ENCODE data around the gene CLN6.
"Not testable (repeated sequence)": the region's sequence is repeated elsewhere in the genome, so short reads cannot be mapped to it uniquely, and the experiment has no call there.

The CLN6 gene

DNA sequence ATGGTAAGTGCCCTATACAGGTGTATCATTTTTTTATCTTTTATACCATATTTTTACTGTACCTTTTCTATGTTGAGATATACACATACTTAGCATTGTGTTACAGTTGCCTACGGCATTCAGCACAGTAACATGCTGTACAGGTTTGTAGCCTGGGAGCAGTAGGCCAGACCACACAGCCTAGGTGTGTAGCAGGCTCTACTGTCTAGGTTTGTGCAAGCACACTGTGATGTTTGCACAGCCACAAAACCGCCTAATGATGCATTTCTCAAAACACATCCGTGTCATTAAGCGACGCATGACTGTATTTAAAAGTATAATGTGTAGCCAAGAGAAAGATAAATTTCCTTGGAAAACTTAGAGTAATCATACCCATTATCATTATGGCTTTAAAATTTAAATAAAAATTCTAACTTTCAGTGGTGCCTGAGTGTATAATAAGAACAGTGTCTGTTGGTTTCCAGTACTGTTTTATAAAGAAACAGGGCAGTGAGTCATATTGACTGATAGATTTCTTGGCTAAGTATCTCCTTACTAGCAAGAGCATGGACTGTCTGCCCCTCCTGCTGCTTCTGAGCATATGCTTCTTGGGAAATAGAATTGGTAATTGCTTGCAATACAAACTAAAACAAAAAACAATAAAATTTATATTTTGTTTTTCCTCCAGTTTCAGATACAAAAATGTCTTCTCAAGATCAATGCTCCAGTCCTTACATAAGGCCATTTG, 42.7 kb downstream of the CLN6 start:
- no peak for DNase-seq

DNA sequence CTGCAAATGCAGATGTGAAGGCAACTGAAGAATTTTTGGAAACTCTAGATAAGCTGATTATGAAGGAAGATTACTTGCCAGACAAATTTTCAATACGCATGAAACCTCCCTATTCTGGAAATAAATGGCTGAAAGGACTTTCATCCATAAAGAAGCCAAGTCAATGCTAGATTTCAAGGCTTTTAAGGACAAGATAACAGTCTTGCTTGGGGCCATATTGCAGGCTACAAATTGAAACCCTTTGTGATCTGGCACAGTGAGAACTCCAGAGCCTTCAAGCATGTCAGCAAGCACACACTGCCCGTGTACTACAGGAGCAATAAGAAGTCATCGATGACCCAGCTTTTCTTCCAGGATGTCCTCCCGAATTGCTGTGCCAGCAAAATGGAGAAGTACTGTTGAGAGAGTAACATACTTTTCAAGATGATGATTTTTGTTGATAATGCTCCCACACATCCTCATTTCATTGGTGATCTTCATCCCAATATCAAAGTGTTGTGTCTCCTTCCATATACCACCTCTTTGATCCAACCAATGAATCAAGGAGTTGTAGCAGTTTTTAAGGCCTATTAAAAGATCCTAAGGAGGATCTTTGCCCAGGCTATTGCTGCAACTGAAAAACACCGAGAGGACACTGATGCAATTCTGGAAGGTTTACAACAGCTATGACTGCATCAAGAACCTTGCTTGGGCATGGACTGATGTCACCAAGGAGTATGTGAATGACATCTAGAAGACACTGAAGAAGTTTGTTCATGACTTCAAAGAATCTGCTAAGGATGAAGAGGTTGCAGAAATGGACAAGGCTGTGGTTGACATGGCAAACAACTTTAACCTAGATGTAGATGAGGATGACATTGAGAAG, 44.7 kb downstream of the CLN6 start:
- DNase-seq = no peak

DNA sequence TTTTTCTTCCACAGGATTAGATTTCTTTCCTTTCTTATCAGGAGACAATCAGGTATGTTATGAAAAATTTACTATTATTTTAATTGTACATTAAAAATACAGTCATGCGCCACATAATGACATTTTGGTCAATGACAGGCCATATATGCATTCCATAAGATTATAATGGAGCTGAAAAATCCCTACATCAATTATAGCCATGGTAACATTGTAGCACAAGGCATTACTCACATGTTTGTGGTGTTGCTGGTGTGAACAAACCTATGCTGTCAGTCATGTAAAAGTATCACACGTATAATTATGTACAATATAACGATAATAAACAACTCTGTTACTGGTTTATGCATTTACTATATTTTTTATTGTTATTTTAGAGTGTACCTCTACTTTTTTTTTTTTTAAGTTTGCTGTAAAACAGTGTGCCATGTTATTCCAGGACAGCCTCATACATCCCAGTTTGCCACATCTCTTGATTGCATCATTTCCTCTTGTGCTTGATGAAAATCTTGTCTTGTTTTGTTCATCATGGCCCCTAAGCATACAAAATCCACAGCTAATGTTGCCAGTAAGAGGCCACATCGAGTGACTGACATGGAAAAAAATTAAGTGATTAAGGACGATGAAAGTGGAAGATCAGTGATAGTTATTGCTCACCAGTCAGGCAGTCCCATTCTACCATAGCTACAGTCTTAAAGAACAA, 45.8 kb downstream of the CLN6 start:
- no peak for DNase-seq

DNA sequence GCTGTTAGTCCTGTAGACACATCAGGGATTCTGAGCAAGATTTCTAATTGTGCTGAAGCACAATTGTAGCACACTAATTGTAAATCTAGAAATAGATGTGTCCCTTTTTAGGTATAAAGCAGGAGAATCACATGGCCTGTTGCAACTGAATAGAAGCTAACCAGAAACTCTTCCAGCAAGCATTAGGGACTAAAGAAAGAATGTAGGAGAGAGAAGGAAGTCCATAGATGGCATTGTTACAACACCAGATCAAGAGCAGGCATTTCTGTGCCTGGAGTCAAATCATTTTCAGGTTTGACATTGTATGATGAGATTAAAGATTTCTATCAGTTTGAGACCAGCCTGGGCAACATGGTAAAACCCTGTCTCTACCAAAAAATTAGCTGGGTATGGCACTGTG, 51.8 kb downstream of the CLN6 start:
- no peak for DNase-seq

DNA sequence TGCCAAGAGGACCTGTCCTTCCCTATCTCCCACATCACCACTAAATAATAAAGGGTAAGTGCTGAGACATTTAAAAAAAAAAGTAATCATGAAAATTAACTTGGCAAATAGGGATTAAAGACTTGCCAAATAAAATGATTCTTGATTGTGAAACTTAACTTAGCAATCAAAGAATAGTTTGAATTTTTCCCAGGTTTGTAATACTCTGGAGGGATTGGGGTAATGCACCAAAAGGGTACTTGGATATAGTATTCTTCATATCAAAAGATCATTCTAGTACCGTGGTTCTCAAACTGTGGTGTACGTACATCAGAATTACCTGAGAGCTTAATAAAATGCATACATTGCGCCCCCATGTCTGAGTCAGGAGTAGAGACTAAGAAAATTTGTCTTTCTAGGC, 52.9 kb downstream of the CLN6 start:
- no peak for DNase-seq

DNA sequence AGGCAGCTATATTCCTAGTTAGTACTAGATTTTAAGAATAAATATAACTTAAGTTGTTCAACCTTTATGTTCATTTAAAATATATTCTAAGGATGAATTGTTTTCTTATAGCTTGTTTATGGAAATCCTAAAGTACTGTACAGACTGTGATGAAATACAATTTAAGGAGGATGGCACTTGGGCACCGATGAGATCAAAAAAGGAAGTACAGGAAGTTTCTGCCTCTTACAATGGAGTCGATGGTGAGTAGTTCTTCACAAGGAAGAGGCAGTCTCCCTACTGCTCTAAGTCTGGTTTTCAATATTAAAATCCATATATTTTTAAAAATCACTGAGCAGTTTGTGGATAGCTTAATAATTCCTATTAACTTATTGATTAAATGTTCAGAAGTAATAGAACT, 54.0 kb downstream of the CLN6 start:
- no peak for DNase-seq

DNA sequence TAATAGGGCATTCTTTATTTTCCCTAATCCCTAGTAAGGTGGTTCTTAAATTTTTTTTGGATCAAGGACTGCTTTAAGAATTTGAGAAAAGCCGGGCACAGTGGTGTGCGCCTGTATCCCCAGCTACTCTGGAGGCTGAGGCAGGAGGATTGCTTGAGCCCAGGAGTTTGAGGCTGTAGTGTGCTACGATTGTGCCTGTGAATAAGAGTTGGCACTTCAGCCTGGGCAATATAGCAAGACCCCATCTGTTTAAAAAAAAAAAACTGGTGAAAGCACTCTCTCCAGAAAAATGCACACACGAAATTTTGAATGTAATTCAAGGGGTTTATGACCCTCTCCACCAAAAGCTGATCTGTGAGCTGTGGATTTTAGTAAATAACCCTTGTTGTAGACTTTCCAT, 56.4 kb downstream of the CLN6 start:
- no peak for DNase-seq

DNA sequence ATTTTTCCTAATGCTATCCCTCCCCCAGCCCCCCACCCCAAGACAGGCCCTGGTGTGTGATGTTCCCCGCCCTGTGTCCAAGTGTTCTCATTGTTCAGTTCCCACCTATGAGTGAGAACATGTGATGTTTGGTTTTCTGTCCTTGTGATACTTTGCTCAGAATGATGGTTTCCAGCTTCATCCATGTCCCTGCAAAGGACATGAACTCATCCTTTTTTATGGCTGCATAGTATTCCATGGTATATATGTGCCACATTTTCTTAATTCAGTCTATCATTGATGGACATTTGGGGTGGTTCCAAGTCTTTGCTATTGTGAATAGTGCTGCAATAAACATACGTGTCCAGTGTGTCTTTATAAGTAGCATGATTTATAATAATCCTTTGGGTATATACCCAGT, 57.5 kb downstream of the CLN6 start:
- DNase-seq = not testable (repeated sequence)

DNA sequence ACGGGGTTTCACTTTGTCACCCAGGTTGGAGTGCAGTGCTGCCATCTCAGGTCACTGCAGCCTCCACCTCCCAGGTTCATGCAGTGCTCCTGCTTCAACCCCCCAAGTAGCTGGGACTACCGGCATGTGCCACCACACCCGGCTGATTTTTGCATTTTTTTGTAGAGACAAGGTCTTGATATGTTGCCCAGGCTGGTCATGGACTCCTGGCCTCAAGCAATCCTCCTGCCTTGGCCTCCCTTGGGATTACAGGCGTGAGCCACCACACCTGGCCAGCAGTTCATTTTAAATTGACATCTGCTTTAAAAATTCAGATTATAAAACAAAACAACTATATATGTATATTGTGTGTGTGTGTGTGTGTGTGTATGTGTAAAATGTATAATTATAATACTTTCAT, 62.7 kb downstream of the CLN6 start:
- no peak for DNase-seq

DNA sequence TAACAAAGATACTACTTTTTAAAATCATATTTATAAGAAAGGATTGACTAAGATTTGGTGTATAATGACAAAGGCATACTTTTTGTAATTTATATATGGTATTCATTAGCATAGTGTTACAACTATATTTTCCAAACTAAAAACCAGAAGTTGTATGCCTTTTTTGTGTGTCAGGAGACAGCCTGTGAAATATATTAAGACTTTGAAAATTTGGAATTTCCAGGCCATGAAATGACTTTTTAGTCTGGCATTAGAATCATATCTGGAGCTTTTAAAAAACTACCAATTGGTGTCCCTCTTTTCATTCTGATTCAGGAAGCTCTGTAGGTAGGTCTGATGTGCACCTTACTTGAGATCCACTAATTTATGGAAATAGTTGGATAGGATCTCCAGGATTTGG, 66.3 kb downstream of the CLN6 start:
- no peak for DNase-seq

DNA sequence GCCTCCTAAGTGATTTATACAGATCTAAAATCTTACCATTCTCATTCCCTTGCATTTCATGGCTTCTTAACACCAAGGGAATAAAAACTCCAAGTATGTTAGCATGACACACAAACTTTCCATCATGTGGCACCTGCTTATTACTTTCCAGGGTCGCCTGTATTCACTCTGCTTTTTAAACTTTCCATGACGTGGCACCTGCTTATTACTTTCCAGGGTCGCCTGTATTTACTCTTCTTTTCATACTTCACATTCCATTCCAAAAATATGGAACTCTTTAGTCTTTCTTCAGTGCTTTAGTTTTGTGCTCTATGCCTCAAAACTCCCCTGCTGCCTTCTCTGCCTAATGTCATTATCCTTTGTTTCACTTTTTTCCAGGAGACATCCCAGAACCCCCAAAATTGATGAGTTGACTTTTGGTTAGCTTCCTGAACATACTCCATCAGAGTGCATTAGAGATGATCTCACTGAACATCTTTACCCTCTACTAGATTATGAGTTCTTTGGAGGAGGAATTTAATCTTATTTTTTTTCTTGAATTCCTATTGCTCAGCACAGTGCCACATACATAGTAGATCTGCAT, 71.4 kb downstream of the CLN6 start:
- no peak for DNase-seq

DNA sequence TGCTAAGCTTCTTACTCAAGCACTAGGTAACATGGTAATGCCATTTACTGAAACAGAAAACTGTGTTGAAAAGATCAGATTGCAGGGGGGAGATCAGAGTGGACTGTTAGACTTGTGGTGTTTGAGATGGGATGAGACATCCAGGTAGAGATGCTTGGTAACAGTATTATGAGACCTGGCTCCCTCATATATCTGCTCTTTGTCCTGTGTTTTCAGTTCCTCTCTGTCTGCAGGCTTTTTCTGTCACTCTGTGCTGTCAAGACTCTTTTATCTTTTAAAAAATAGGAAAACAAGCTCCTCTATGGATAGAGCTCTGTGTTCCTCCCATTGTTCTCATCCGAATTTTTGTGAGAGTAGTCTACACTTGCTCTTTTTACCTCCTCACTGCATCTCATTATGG, 72.5 kb downstream of the CLN6 start:
- DNase-seq = no peak

Measured in SW 1271 (cell line).